ENCODE data around the gene SFXN1.
A peak's percentile ranks its signal among the peaks of the same experiment; 100 is the strongest.

SFXN1 gene

DNA sequence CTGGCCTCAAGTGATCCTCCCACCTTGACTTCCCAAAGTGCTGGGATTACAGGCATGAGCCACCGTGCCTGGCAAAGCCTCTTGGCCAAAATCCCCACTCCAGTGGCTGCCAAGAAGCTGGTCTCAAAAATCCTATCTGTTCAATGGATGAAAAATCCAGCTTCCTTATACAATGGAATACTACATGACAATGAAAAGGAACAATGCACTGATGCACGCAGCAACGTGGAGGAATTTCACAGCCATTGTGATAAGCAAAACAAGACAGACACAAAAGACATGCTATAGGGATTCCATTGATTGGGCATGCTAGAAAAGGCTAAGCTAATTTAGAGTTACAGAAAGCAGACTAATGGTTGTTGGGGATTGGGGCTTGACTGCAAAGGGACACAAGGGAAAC lies 13.1 kb upstream of the SFXN1 start:
- no peak for DNase-seq (ENCODE audit: low read depth)

DNA sequence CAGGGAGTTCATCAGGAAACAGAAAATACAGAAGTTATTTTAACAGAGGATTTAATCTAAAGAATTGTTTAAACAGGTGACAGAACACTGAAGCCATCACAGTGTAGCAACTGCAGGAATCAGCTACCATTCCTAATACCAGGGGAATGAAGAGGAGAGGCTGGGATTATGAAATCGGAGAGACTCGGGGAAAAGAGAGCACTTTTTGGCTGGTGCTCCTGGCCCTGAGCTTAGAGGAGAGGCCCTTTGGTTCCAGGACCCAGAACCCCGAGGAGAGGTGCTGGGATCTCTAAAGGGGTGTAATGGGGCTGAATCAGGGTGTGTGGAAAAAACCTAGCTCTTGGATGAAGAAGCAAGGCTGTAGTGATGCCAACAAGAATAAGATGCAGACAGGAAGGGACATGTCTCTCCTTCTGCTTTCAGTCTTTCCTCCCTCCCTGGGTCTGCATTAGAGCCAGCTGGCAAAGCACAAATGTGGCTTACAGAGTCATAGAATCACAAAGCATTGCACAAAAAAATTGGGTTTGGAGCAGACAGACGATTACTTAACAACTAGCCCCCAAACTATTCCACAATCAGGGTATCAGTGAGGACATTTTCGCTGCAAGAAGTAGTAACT lies 11.6 kb upstream of the SFXN1 start:
- no peak for DNase-seq (ENCODE audit: low read depth)

DNA sequence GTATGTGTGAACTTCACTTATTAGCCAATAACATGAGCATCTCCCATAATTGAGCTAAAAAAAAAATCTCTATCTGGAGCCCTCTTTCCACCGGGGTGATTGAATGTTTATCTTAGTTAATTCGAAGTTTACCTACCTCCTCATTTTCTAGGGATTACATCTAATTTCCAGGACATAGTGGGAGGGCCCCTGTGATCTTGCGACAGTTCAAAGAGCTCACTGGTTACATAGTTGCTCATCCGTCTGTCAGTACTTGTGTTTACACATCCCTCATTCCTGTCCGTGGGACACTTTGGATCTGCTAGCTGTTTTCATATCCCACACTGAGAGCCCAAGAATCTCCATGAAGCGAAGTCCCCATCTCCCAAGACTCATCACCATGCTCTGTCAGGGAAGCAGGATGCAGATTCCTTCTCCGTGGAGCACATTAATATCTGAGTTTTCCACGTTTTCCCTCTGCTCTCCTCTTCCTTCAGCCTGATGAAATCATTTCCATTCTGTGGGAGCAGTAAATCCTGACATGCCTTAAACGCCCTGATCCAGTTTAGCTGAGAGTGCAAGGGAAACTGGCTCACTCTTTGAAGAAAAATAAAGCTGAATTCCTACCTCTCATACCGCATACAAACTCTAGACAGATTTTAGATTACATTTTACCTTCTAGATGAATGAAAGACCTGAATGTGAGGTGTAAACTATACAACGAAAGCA lies 10.2 kb upstream of the SFXN1 start:
- DNase-seq (ENCODE audit: low read depth), result no peak

DNA sequence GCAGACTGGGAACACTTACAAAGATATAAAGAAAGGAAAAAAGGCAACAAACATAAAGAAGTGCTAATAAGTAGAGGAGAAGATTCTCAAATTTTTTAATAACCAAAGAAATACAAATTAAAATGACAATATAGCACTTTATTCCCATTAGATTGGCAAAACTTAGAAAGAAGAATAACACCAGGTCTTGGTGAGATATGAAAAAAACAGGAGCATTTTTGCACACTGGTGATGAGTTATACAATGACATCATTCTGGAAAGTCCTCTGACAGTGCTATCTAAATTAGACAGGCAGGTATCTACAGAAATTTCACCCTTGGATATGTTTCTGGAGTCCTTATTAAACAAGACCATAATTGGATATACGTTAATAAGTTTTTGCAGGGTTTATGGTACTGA lies 9.5 kb upstream of the SFXN1 start:
- DNase-seq (ENCODE audit: low read depth), result no peak

DNA sequence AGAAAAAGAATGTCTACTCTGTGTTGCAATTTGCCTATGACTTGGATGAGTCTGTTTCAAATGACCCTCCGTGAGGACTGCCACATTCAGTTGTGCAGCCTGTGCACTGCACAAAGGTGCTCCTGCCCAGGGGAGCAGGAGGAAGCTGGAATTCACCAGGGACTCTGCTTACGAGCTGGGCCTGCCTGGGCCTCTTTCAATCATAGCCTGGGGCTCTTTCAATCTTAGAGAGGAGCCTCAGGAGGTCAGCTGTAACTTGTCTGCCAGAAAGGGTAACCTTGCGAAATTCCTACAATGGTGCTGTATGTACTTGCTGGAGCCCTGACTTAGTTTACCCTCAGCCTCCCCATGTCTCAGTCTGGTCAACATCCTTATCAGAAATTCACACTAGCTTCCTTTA lies 8.4 kb upstream of the SFXN1 start:
- DNase-seq (ENCODE audit: low read depth), result no peak

DNA sequence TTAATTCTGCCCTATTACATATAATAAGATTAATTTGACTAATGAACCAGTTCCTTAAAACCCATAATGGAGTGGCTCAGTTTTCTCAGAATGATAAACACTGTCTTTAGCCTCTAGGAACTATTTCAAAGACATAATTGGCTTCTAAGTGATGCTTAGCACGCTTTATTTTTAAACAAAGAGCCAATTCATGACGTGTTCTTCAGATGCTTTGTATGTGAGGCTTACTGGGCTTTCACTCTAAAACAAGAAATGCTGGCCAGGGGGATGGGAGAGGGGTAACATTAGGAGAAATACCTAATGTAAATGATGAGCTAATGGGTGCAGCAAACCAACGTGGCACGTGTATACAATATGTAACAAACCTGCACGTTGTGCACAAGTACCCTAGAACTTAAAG lies 7.6 kb upstream of the SFXN1 start:
- no peak for DNase-seq (ENCODE audit: low read depth)

DNA sequence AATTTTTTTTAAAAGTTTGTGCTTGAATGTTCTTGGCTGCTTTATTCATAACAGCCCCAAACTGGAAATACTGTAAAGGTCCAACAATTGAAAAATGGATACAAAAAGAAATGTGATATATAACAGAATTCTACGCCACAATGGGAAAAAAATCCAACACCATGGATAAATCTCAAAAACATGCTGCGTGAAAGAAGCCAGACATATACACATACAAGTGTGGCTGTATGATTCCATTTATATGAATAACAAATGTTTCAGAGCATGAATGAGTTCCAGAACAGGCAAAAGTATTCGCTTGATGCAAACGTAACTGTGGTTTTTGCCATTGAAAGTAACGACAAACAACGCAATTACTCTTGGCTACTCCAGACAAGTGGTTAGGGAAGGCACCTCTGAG lies 7.2 kb upstream of the SFXN1 start:
- no peak for DNase-seq (ENCODE audit: low read depth)

DNA sequence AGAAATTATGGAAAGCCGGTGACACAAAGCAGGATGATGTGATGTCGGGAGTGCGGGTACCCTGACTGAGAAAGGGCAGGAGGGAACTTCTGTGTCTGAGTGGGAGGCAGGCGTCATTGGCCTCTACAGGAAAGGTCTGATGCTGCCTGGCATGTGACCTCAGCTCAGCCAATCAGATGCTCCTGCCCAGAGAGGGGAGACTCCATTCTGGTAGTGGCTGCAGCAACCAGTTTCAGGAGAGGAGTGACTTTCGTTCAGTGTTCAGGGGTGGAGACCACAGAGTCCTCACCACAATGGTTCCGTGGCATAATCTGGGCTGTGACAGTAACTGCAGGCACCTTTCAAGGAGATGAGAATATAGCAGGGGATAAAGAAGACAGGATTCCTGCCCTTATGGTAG lies 6.7 kb upstream of the SFXN1 start:
- DNase-seq (ENCODE audit: low read depth), result peak; percentile 54

DNA sequence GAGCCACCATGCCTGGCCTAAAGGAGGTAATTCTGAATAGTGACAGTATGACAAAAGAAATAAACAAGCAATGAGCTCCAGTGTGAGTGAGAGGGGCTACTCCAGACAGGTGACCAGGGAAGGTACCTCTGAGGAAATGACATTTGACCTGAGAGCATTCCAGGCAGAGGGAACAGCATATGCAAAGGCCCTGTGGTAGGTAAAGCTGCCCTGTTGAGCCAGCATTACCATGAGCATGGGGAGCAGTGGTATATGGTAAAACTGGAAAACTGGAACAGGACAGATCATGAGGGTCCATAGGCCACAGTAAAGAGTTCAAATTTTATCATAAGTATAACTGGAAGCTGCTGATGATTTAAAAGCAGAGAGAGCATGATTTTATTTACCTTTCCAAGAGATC lies 6.0 kb upstream of the SFXN1 start:
- no peak for DNase-seq (ENCODE audit: low read depth)

DNA sequence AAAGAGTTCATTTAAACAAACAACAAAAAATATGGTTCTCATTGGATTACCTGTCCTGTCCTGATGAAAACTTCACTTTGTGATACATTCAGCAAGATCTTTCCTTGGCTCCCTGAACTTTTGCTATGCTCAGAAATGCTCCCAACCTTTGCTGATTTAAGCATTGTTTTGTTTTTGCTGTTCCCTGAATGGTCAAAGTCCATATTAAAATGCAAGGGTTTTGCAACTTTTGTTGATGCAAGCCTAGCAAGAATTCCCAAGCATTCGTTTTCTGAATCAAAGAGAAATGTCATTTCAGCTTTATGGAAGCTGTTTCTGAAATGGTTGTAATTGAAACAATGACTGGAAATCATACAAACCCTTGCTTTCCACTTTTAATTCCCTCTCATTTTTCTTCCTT lies 3.1 kb upstream of the SFXN1 start:
- no peak for DNase-seq (ENCODE audit: low read depth)

DNA sequence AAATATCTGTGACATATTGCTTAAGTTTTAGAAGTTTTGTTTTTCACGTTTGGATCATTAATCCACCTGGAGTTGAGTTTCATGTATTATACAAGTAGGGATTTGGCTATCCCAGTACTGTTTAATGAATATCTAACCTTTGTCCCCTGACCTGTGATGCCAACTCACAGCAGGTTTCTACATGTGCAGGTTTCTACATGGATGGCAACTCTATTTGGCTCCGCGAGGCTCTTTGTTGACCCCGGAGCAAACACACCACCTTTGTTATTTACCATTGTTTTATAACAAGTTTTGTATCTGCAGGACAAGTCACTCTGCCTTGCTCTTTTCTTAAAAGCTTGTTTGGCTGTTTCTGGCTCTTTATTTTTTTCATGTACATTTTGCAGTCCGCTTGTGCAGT lies 920 bp upstream of the SFXN1 start:
- no peak for DNase-seq (ENCODE audit: low read depth)

DNA sequence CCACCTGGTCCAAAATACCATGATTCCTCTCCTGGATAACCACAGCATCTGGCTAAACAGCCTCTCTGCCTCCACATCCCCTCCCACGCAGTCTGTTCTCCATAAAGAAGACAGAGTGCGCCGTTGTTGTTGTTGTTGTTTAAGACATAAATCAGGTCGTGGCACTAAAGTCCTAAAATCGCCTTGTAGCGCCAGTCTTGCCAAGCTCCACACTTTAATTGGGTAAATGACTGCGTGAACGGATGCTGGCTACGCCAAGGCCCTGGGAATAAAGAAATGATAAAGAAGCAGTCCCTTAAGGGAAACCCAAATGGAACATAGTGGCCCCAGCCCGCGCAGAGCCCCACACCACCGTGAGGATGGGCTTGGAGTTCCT lies 364 bp upstream of the SFXN1 start:
- DNase-seq (ENCODE audit: low read depth), result no peak

DNA sequence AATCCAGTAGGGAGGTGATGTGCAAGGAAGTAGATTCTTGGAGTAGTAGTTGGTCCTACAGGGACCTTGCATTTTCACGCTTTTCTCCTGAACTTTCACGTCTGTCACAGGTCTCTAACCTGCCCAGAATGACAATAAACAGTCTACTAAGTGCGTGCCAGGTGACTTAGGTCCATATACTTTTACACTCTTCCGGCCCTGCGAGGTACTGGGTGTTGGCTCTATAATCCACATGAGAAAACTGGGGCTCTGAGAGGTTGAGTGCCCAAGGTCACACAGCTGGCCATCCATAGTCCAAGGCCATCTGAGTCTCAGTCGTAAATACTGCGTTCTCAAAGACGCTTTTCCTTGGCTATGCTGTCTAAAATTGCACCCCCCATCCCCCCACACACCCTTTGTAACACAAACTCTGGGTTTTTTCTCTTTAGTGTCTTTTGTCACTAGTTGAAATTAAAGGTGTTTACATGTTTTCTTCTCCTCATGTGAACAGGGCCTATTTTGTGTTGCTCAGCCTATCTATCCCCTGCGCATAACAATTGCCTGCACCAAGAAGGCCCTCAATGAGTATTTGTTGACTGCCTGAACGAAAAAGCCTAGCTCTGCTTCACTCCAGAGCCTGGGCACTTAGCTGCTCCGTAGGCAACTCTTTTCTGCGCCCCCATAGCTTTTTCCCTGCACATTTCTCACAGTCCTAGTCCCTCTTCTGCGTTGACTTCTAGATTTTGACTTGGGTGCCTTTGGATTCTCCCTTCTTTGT lies 943 bp downstream of the SFXN1 start:
- DNase-seq (ENCODE audit: low read depth), result no peak

DNA sequence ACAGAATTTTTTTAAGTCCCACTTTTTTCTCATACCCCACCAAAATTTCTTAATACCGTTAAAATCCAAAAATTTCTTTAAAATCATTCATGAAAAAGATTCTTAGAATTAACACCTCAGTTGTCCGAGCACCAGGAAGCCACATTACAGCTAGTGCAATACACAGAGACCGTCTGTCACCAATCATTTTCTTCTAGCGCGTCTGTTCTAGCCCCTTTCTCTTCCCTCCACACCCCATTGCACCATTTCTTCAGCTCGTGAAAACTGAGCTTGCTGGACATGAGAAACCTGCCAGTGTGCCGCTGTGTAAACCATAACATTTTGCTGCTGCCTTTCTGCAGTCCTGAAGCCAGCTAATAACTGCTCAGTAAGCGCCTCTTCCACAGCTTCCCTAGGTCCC lies 5.0 kb downstream of the SFXN1 start:
- no peak for DNase-seq (ENCODE audit: low read depth)

DNA sequence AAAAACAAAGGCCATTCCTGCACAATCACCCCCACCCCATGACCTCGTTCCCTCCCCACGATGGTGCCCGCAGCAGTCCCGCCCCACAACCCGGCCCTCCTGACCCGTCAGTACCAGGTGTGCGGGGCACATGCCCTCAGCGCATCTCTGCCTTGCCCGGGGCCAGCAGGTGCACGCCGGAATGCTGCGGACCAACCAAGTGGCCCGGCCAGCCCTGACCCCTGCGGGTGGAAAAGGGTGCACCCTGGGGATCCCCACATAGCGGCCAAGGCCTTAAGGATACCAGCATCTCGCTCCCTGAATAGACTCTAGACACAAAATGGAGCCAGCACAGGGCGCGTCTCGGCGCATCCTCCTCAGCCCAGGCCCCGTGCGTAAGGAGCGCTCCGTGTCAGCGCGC lies 6.0 kb downstream of the SFXN1 start:
- no peak for DNase-seq (ENCODE audit: low read depth)

DNA sequence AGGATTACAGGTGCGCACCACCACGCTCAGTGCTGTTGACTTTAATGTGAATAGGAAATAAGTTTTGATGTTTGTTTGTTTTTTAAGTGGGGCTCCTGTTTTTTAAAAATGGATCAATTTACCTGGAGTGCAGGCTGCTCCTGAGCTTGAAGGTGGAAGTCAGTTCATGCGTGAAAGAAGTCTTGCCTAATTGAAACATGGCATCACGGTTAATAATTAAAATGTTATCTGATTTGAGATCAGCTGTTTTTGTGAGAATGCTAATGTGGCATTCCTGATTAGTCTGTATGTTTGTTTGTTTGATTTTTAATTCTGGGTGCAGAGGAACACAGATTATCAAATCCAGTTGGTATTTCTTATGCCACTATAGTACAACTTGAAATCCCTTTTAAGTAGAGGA lies 6.5 kb downstream of the SFXN1 start:
- DNase-seq (ENCODE audit: low read depth), result no peak

DNA sequence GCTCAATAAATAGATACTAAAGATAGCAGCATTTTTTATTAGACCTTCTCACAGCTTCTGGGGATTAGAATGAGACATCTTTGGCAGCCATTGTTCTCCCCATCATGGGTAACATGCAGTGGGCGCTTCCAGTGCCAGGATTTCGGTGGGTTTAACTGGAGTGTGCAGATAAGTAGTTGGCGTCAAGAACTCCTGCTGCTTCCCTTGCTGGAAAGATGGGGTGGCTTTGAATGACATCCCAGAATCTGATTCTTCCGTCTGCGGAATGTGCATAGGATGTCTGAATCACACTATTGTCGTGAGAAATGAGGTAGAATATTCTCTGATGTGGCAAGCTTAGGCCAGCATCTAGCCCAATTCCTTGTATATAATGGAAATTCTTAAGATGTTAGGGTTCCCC lies 7.3 kb downstream of the SFXN1 start:
- no peak for DNase-seq (ENCODE audit: low read depth)

DNA sequence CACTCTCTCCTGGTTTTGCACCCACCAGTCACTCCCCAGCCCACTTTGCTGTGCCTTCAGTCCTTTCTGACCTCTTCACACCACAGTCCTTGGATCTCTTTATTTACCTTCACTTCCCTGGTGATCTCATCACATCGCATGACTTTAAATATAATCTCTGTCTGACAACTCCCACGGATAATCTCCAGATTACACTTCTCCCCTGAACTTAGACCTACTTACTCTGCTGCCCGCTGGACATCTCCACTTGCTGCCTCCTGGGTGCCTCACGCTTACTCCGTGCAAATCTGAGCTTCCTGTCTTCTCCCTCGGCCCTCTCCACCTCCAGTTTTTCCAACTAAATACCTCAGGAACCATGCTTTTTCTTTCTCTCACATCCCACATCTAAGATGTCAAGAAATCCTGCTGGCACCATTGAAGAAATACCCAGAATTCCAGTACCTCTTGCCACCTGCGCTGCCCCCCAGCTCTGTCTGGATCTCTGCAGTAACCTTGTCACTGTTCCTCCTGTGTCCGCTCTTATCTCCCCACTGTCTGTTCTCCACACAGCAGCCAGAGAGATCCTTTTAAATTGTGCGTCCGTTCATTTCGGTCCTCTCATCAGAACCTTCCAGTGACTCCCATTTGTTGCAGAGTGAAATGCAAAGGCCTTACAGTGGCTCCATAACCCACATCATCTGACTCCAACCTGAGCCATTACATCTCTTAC lies 9.3 kb downstream of the SFXN1 start:
- no peak for DNase-seq (ENCODE audit: low read depth)

DNA sequence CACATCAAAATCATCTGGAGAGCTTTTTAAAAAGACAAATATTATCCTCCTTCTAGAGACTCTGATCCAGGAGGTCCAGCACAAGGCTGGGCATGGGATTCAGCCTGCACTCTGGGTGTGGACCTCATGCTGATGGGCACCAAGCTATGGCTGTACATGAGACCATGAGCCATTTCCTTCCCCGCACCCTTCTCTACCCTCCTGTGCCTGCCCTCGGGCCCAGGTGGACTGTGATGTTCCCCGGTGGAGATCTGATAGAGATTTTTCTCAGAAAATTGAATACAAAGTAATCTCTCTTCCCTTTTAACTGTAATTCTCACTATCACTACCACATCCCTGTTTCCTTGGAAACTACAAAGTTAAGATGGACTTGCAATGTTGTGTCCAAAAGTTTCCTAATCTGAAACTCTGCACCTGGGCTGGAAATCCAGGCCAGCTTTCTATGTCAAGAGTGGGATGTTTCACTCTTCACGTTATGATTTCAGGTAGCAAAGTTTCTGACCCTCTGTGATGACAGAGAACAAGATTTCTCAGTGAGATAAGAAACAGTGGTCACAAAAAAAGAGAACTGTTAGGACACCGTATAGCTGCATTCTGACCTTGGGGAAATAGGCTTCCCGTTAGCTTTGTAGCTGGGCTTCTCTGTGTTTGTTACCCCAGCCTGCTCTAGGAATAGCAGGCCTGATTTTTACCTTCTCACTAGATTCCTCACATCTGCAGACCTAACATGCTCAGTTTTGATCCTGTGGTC lies 11.5 kb downstream of the SFXN1 start:
- no peak for DNase-seq (ENCODE audit: low read depth)

DNA sequence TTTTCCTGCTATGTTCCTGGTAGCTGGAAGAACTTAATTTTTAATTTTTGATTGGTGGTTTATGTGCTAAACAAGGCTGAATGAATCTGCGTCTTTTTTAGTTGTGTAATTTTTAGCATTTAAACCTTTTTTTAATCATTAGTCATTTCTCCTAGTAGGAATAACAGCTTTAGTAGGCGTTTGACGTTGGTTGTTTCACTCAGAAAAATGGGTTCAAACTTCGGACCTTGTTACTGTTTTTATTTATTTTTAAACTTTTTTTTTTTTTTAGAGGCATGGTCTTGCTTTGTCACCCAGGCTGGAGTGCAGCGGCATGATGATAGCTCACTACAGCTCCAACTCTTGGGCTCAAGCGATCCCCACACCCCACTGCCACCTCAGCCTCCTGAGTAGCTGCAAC lies 12.9 kb downstream of the SFXN1 start:
- DNase-seq (ENCODE audit: low read depth), result no peak

DNA sequence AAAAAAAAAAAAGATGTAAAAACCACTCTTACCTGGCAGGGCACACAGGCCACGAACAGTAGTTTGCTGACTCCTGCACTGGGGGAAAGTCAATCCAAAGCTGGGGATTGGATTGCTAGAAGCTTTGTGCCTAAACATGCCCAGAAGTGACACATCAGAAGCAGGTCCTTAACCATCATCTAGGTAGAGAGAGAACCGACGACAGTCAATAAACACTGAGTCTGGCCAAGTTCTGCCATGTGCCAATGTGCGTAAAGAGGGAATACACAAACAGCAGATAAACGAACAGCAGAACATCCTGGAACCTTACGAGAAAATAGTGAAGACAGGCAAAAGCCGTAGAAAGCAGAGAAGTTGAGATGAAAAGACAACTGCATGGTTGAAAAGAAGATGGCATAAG lies 14.9 kb downstream of the SFXN1 start:
- DNase-seq (ENCODE audit: low read depth), result no peak

DNA sequence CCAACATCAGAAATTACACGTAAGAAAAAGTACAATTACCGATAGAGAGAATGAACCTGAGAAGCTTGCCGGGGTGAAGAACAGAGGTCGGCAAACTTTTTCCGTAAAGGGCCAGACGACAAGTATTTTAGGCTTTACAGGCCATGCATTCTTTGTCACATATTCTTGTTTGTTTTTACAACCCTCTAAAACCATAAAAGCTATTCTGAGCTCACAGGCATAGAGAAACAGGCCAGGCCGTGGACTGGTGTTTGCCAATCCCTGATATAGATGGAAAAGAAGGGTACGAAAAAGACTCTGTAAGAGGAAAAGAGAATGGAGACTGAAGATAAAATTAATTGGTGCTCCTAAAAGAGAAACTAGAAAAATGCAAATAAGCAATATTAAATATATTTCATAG lies 15.4 kb downstream of the SFXN1 start:
- DNase-seq (ENCODE audit: low read depth), result no peak
